Gastrocnemius medialis (tissue), 4 donors: ENCODE results near the gene SNTG2. TPM values are rescaled to one million over a fixed set of nuclear protein-coding genes. Genes with fewer than 3 reads are reported as not detected.

Source experiments
- ATAC-seq, 2 donors: fragments of 150-250 bp; one replicate each; pipeline ENCODE4 v1.9.1; 2016
- DNase-seq, 2 donors: peaks; one replicate each; pipeline ENCODE4 v3.0.0-alpha.2; 2019
- H3K27ac ChIP-seq, 4 donors: fragments of 200-600 bp; sonication (generic); 1 replicate in 1 of 4; 2 replicates in 3 of 4; pipeline ENCODE4 v1.5.1; 2016 to 2018; ENCODE audit warnings: mild to moderate bottlenecking in 2 of 4, moderate library complexity in 1 of 4
- H3K27me3 ChIP-seq, 3 donors: fragments of 200-600 bp; sonication (generic) in 2 of 3; 1 replicate in 1 of 3; 2 replicates in 2 of 3; pipeline versions ENCODE4 v1.5.1 to v1.6.0; 2016 to 2019; ENCODE audit warnings: mild to moderate bottlenecking in 1 of 3, moderate library complexity in 1 of 3
- H3K36me3 ChIP-seq, 2 donors: fragments of 200-600 bp; sonication (generic) in 1 of 2; one replicate each; pipeline ENCODE4 v1.5.1; 2017 to 2018
- H3K4me1 ChIP-seq, 2 donors: fragments of 200-600 bp; sonication (generic) in 1 of 2; one replicate each; pipeline ENCODE4 v1.5.1; 2016 to 2017; ENCODE audit warnings: mild to moderate bottlenecking in 2 of 2
- H3K4me3 ChIP-seq, 4 donors: fragments of 200-600 bp; sonication (generic) in 3 of 4; 1 replicate in 1 of 4; 2 replicates in 3 of 4; pipeline ENCODE4 v1.5.1; 2016 to 2019; ENCODE audit warnings: mild to moderate bottlenecking in 2 of 4
- H3K9me3 ChIP-seq, 3 donors: fragments of 200-600 bp; sonication (generic) in 2 of 3; 1 replicate in 1 of 3; 2 replicates in 2 of 3; pipeline ENCODE4 v1.5.1; 2016 to 2019
- POLR2A ChIP-seq, 2 donors: fragments of 450-650 bp; IDR thresholded peaks; one replicate each; pipeline ENCODE4 v1.6.1; 2017; ENCODE audit warnings: antibody characterized with exemption in 2 of 2, mild to moderate bottlenecking in 2 of 2, moderate library complexity in 2 of 2
- in situ Hi-C, 4 donors: fragments of 200-750 bp; cut with MboI; loops; one replicate each; pipeline versions ENCODE4 v1.15.0 to v1.8.0; 2017; ENCODE audit warnings: low sequenced_read_pairs in 4 of 4
- intact Hi-C: fragments of 100-400 bp; cut with DNase I; formaldehyde crosslinking; loops from one replicate; pipeline ENCODE4 v1.15.1; 2023; ENCODE audit warnings: low total_unique reads
- total RNA-seq, 4 donors: library from RNA; depleted of rRNA; stranded (reverse); fragments of >200 nt; gene quantifications; one replicate each; pipeline versions ENCODE4 v1.1.0 to v1.2.3, GENCODE V29; 2016
- TF ChIP-seq, protein P1 (sequence below), 5 experiments: fragments of 450-650 bp in 3 of 5; fragments of 200-600 bp in 2 of 5; sonication (generic) in 2 of 5; IDR thresholded peaks in 4 of 5; conservative IDR thresholded peaks in 1 of 5; 1 replicate in 4 of 5; 2 replicates in 1 of 5; pipeline ENCODE4 v1.5.1; 2016 to 2019; ENCODE audit warnings: antibody characterized with exemption in 5 of 5, mild to moderate bottlenecking in 3 of 5, moderate library complexity in 3 of 5

The SNTG2 gene
- total RNA-seq, 4 donors from 2014 or later: 0.55 to 1.0 (median 0.92) TPM; not detected in 1

DNA sequence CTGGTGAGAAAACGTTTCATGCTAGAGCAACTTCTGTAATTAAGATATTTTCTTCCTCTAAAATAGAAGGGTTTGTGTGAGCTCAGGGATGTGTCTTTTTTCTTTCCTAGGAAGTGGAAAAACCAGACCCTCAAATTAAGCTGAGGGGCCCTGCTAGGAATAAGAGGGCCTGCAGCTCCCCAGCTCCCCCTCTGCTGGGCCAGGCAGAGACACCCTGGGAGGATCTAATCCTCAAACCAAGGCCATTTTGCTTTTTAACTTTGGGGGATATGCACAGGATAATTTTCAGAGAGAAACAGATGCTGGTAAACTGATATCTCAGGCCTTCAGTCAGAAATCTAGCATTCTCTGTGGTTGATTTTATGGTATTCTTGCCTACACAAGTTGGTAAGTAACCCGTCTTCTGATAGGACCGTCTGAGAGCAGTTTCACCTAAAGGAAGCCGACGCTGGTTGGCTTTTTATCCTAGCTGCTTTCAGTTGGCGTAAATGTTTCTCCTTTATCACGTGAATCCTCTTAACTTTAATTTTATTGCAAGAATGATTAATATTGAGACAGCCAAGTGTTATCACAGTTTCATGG is 34.8 kb downstream of the SNTG2 start:
- Histone ChIP-seq H3K36me3 (no peaks in the 10 kb centered on the region), H3K27ac (no peak overlapping the region), H3K4me1 (no peaks in the 10 kb centered on the region), H3K9me3 (no peaks in the 10 kb centered on the region), H3K27me3 (no peaks in the 10 kb centered on the region), H3K4me3 (no peak overlapping the region)
- in situ Hi-C loops (no loop called here), intact Hi-C loops (no loop called here)
- ATAC-seq (no peak), DNase-seq (no peak)
- no peak for TF ChIP-seq POLR2A (IDR thresholded peaks at IDR 0.05)
- TF ChIP-seq, protein P1, sequence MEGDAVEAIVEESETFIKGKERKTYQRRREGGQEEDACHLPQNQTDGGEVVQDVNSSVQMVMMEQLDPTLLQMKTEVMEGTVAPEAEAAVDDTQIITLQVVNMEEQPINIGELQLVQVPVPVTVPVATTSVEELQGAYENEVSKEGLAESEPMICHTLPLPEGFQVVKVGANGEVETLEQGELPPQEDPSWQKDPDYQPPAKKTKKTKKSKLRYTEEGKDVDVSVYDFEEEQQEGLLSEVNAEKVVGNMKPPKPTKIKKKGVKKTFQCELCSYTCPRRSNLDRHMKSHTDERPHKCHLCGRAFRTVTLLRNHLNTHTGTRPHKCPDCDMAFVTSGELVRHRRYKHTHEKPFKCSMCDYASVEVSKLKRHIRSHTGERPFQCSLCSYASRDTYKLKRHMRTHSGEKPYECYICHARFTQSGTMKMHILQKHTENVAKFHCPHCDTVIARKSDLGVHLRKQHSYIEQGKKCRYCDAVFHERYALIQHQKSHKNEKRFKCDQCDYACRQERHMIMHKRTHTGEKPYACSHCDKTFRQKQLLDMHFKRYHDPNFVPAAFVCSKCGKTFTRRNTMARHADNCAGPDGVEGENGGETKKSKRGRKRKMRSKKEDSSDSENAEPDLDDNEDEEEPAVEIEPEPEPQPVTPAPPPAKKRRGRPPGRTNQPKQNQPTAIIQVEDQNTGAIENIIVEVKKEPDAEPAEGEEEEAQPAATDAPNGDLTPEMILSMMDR (IDR thresholded peaks at IDR 0.05 in 4 of 5, conservative IDR thresholded peaks at IDR 0.05 in 1 of 5): no peak

DNA sequence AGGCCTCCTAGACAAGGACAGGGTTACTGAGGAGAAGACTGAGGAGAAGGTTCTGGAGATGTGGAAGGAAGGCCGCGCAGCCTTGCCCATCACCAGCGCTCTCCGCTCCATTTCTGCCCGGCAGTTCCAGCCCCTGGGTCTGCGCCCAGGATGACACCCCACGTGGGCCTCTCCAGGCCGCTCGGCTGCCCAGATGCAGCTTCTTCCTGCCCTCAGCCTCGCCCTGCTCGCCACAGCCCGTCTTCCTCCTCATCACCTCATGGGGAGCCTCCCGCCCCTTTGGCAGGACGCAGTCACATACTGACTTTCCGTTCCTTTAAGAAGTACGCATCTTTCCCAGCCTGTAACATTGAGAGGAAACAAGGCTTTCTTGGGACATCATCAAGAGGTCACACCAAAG is 37.1 kb downstream of the SNTG2 start:
- no peak for ATAC-seq
- intact Hi-C loops: no loop called here
- no peak for TF ChIP-seq POLR2A (IDR thresholded peaks at IDR 0.05)
- TF ChIP-seq, protein P1 (IDR thresholded peaks at IDR 0.05 in 4 of 5, conservative IDR thresholded peaks at IDR 0.05 in 1 of 5): no peak
- DNase-seq: no peak
- no peaks in the 10 kb centered on the region for H3K36me3 ChIP-seq
- no peaks in the 10 kb centered on the region for H3K27me3 ChIP-seq
- H3K4me3 ChIP-seq: no peak overlapping the region
- no peak overlapping the region for H3K27ac ChIP-seq
- in situ Hi-C loops: no loop called here
- H3K4me1 ChIP-seq: no peaks in the 10 kb centered on the region
- H3K9me3 ChIP-seq: no peaks in the 10 kb centered on the region

DNA sequence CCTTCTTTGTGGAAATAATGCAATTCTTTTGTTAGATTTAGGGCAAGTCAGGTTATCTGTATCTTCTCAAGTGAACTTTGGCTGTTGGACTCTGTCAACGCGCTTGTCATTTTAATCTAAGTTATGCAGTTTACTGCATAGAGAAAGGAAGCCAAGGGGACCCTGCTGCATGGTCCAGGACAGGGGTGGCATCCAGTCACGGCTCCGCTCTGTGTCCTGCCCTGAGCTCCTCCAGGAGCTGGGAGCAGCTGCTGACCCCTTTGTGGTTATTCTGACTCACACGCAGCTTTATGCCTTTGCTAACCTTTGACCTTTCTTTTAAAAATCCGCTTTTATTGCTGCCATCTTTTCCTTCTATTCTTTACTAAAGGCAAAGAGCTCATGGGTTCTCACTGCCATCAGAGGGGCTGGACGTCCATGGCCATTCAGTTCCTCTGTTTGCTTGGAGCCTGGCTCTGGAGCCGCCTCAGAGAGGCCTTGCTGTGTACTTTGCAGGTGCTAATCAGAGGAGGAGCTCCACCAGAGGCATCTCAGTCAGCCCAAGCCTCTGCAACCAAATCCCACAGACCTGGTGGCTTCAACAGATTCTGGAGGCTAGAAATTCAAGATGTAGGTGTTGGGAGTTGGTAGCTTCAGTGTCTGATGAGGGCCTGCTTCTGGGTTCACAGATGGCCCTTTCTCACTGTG is 39.3 kb downstream of the SNTG2 start:
- H3K4me1 ChIP-seq: no peaks in the 10 kb centered on the region
- in situ Hi-C loops: no loop called here
- no peak overlapping the region for H3K4me3 ChIP-seq
- intact Hi-C loops: no loop called here
- no peak overlapping the region for H3K27ac ChIP-seq
- TF ChIP-seq POLR2A (IDR thresholded peaks at IDR 0.05): no peak
- TF ChIP-seq, protein P1 (IDR thresholded peaks at IDR 0.05 in 4 of 5, conservative IDR thresholded peaks at IDR 0.05 in 1 of 5): no peak
- ATAC-seq (no peak), DNase-seq (no peak)
- no peaks in the 10 kb centered on the region for H3K27me3 ChIP-seq
- no peaks in the 10 kb centered on the region for H3K9me3 ChIP-seq
- no peaks in the 10 kb centered on the region for H3K36me3 ChIP-seq

DNA sequence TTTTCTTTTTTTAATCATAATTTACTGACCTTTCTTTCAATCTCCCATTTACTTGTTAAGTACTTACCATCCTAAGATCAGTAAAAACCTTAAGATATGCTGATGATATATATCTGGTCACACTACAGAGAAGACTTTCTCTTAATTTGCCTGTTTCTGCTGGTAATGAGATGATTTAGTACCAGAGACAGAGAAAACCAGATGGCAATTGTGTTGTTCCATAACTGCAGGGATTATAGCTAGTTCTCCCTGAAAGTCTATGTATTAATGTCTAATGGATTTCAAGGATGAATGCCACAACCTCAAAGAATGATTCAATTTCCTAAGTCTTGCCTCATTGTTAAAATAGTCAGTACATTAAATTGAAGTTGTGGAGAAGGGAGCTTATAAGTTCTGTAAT is 40.3 kb downstream of the SNTG2 start:
- no peaks in the 10 kb centered on the region for H3K36me3 ChIP-seq
- no peak for DNase-seq
- no peak for TF ChIP-seq POLR2A (IDR thresholded peaks at IDR 0.05)
- TF ChIP-seq, protein P1 (IDR thresholded peaks at IDR 0.05 in 4 of 5, conservative IDR thresholded peaks at IDR 0.05 in 1 of 5): no peak
- in situ Hi-C loops: no loop called here
- no peak overlapping the region for H3K4me3 ChIP-seq
- H3K4me1 ChIP-seq: no peaks in the 10 kb centered on the region
- no peaks in the 10 kb centered on the region for H3K9me3 ChIP-seq
- H3K27ac ChIP-seq: no peak overlapping the region
- intact Hi-C loops: no loop called here
- ATAC-seq: no peak
- no peaks in the 10 kb centered on the region for H3K27me3 ChIP-seq
